Activated CD8-positive, alpha-beta T cell treated with anti-CD3 and anti-CD28 coated beads, Interleukin-2, amount 10 ng/mL, durations not matched to agents 7 days and 5 days (primary cell): ENCODE measurements around the gene DPP9. TPM values are rescaled to one million over a fixed set of nuclear protein-coding genes. Genes with fewer than 3 reads are reported as not detected.

ENCODE experiments used
- ATAC-seq: fragments of 150-1000 bp; cut with Tn5 transposase; one replicate; pipeline ENCODE4 v1.10.0; 2021; ENCODE audit warnings: moderate library complexity
- CTCF ChIA-PET: fragments of 350-600 bp; sonication (Branson Sonifier 250); formaldehyde crosslinking; loops from one replicate; lab custom pipeline; 2021; ENCODE audit warnings: antibody characterized with exemption; lab: Charles Lee
- POLR2A ChIA-PET: fragments of 350-600 bp; sonication (Branson Sonifier 250); formaldehyde crosslinking; loops from one replicate; lab custom pipeline; 2021; ENCODE audit warnings: antibody characterized with exemption; lab: Charles Lee
- DNase-seq: peaks from one replicate; pipeline ENCODE4 v3.0.0-alpha.2; 2020
- H3K27ac Mint-ChIP-seq: one replicate; pipeline ENCODE4 v1.8.0; 2021; ENCODE audit warnings: mild to moderate bottlenecking, mixed read lengths
- H3K27me3 Mint-ChIP-seq: one replicate; pipeline ENCODE4 v1.8.0; 2021; ENCODE audit warnings: low read depth, mixed read lengths
- H3K36me3 Mint-ChIP-seq: one replicate; pipeline ENCODE4 v1.8.0; 2021; ENCODE audit warnings: low read depth, mixed read lengths
- H3K4me1 Mint-ChIP-seq: one replicate; pipeline ENCODE4 v1.8.0; 2021; ENCODE audit warnings: low read depth, mixed read lengths
- H3K4me3 Mint-ChIP-seq: one replicate; pipeline ENCODE4 v1.8.0; 2021; ENCODE audit warnings: mild to moderate bottlenecking, mixed read lengths
- H3K9me3 Mint-ChIP-seq: one replicate; pipeline ENCODE4 v1.8.0; 2022; ENCODE audit warnings: mixed read lengths; ENCODE audit not compliant: insufficient read depth
- total RNA-seq, 2 experiments: library from RNA; stranded (reverse); gene quantifications; one replicate each; pipeline ENCODE4 v1.2.3, GENCODE V29; 2021

Gene DPP9
- total RNA-seq, 2 experiments from 2014 or later: 99.2 to 103 TPM

GRCh38 chr19:4647676-4648644 lies 75.7 kb downstream of the DPP9 start:
- Mint-ChIP-seq H3K27me3 (no peaks in the 10 kb centered on the region), H3K4me1 (peaks cover 2% of the 10 kb centered on the region), H3K36me3 (peaks cover 2% of the 10 kb centered on the region), H3K9me3 (no peaks in the 10 kb centered on the region), H3K4me3 (no peak overlapping the region), H3K27ac (no peak overlapping the region)
- no peak for ATAC-seq
- POLR2A ChIA-PET: no interaction called here
- DNase-seq: no peak
- CTCF ChIA-PET: interaction anchor here (1.1 kb wide), 1 partner anchor 8 kb away, joined by 3 read pairs; the partner anchor contains the start of gene TNFAIP8L1

- ATAC-seq (no peak), DNase-seq (no peak)
- Mint-ChIP-seq H3K4me3 (no peak overlapping the region), H3K36me3 (peaks cover 2% of the 10 kb centered on the region), H3K27ac (no peak overlapping the region), H3K4me1 (peaks cover 8% of the 10 kb centered on the region), H3K27me3 (no peaks in the 10 kb centered on the region), H3K9me3 (no peaks in the 10 kb centered on the region)
- ChIA-PET POLR2A (no interaction called here), CTCF (interaction anchor here (1.1 kb wide), 1 partner anchor 11 kb away, joined by 3 read pairs; no protein-coding TSS in a partner anchor)
Measured at GRCh38 chr19:4645718-4646117, 77.9 kb downstream of the DPP9 start.

GRCh38 chr19:4642625-4643024 lies 81.0 kb downstream of the DPP9 start:
- Mint-ChIP-seq H3K27me3 (no peaks in the 10 kb centered on the region), H3K27ac (no peak overlapping the region), H3K9me3 (no peaks in the 10 kb centered on the region), H3K4me3 (no peak overlapping the region), H3K4me1 (peaks cover 21% of the 10 kb centered on the region), H3K36me3 (peaks cover 5% of the 10 kb centered on the region)
- CTCF ChIA-PET: interaction anchor here (1.5 kb wide), 1 partner anchor 9 kb away, joined by 3 read pairs; no protein-coding TSS in a partner anchor
- POLR2A ChIA-PET: no interaction called here
- DNase-seq: no peak
- no peak for ATAC-seq

GRCh38 chr19:4641132-4641531 lies 82.5 kb downstream of the DPP9 start:
- ATAC-seq: no peak
- ChIA-PET CTCF (interaction anchor here (1.3 to 1.6 kb wide), 3 partner anchors 17 to 65 kb away, joined by 3 to 5 read pairs (median 4); no protein-coding TSS in a partner anchor), POLR2A (no interaction called here)
- Mint-ChIP-seq H3K9me3 (no peaks in the 10 kb centered on the region), H3K27ac (peak overlapping the region; percentile 34), H3K4me1 (peaks cover 32% of the 10 kb centered on the region), H3K36me3 (peaks cover 5% of the 10 kb centered on the region), H3K27me3 (no peaks in the 10 kb centered on the region), H3K4me3 (peak overlapping the region; percentile 34)
- no peak for DNase-seq

- POLR2A ChIA-PET: no interaction called here
- no peak for DNase-seq
- H3K36me3 Mint-ChIP-seq: peaks cover 2% of the 10 kb centered on the region
Measured at GRCh38 chr19:4640247-4641000, 83.2 kb downstream of the DPP9 start.

GRCh38 chr19:4639531-4640246 lies 84.0 kb downstream of the DPP9 start:
- ATAC-seq: no peak
- Mint-ChIP-seq H3K36me3 (peaks cover 2% of the 10 kb centered on the region), H3K4me3 (peak overlapping the region; percentile 98), H3K27me3 (no peaks in the 10 kb centered on the region), H3K27ac (peak overlapping the region; percentile 83), H3K4me1 (peaks cover 40% of the 10 kb centered on the region), H3K9me3 (no peaks in the 10 kb centered on the region)
- ChIA-PET CTCF (interaction anchor here (0.6 to 1.6 kb wide), 3 partner anchors 8 to 152 kb away, joined by 3 to 4 read pairs (median 3); partner anchors contain the start of gene FEM1A), POLR2A (no interaction called here)
- no peak for DNase-seq

More at GRCh38 chr19:4640247-4641000, 83.2 kb downstream of the DPP9 start:
- no peak for ATAC-seq
- CTCF ChIA-PET: interaction anchor here (0.6 to 1.6 kb wide), 4 partner anchors 7 to 151 kb away, joined by 3 to 5 read pairs (median 4); partner anchors contain the start of gene FEM1A
- peak overlapping the region; percentile 83 for H3K27ac Mint-ChIP-seq
- peak overlapping the region; percentile 98 for H3K4me3 Mint-ChIP-seq
- no peaks in the 10 kb centered on the region for H3K27me3 Mint-ChIP-seq
- no peaks in the 10 kb centered on the region for H3K9me3 Mint-ChIP-seq
- H3K4me1 Mint-ChIP-seq: peaks cover 36% of the 10 kb centered on the region

GRCh38 chr19:4638828-4639530 lies 84.7 kb downstream of the DPP9 start, which contains the start of gene TNFAIP8L1:
TNFAIP8L1 (plus strand) TSS chr19:4639516; CDS start chr19:4651870, 12,354 bp downstream.
- H3K9me3 Mint-ChIP-seq: no peaks in the 10 kb centered on the region
- DNase-seq (peak; percentile 99), ATAC-seq (peak; percentile 93)
- ChIA-PET POLR2A (no interaction called here), CTCF (interaction anchor here (1.0 to 1.1 kb wide), 3 partner anchors 9 to 115 kb away, joined by 3 to 5 read pairs (median 3); no protein-coding TSS in a partner anchor)
- H3K4me1 Mint-ChIP-seq: peaks cover 47% of the 10 kb centered on the region
- peaks cover 2% of the 10 kb centered on the region for H3K36me3 Mint-ChIP-seq
- H3K27ac Mint-ChIP-seq: peak within 1 kb of the TSS; percentile 93
- H3K4me3 Mint-ChIP-seq: peak within 1 kb of the TSS; percentile 98
- H3K27me3 Mint-ChIP-seq: no peaks in the 10 kb centered on the region

GRCh38 chr19:4638317-4638716 lies 85.3 kb downstream of the DPP9 start:
- Mint-ChIP-seq H3K4me1 (peaks cover 52% of the 10 kb centered on the region), H3K36me3 (peaks cover 2% of the 10 kb centered on the region), H3K9me3 (no peaks in the 10 kb centered on the region), H3K27ac (peak overlapping the region; percentile 93), H3K4me3 (peak overlapping the region; percentile 66), H3K27me3 (no peaks in the 10 kb centered on the region)
- ATAC-seq: no peak
- ChIA-PET POLR2A (no interaction called here), CTCF (interaction anchor here (1.0 to 2.8 kb wide), 5 partner anchors 49 to 115 kb away, joined by 3 to 71 read pairs (median 5); partner anchors contain the start of gene SEMA6B)
- no peak for DNase-seq

GRCh38 chr19:4636761-4637160 lies 86.9 kb downstream of the DPP9 start:
- H3K36me3 Mint-ChIP-seq: peaks cover 2% of the 10 kb centered on the region
- H3K27me3 Mint-ChIP-seq: no peaks in the 10 kb centered on the region
- peak overlapping the region; percentile 30 for H3K27ac Mint-ChIP-seq
- peaks cover 56% of the 10 kb centered on the region for H3K4me1 Mint-ChIP-seq
- H3K4me3 Mint-ChIP-seq: no peak overlapping the region
- CTCF ChIA-PET: interaction anchor here (0.7 to 2.8 kb wide), 23 partner anchors 9 to 596 kb away, joined by 3 to 71 read pairs (median 5); partner anchors contain the start of genes PLIN5 and SEMA6B
- ATAC-seq (no peak), DNase-seq (no peak)
- POLR2A ChIA-PET: interaction anchor here (0.6 kb wide), 1 partner anchor 43 kb away, joined by 3 read pairs; no protein-coding TSS in a partner anchor
- no peaks in the 10 kb centered on the region for H3K9me3 Mint-ChIP-seq

- DNase-seq: peak; percentile 79
- no peaks in the 10 kb centered on the region for H3K27me3 Mint-ChIP-seq
Measured at GRCh38 chr19:4636151-4636717, 87.4 kb downstream of the DPP9 start.

More at GRCh38 chr19:4636151-4636717, 87.4 kb downstream of the DPP9 start:
- peak; percentile 25 for ATAC-seq
- CTCF ChIA-PET: interaction anchor here (0.6 to 2.8 kb wide), 30 partner anchors 8 to 596 kb away, joined by 3 to 71 read pairs (median 4); partner anchors contain the start of gene PLIN5
- POLR2A ChIA-PET: interaction anchor here (0.6 kb wide), 1 partner anchor 43 kb away, joined by 3 read pairs; no protein-coding TSS in a partner anchor
- Mint-ChIP-seq H3K4me1 (peaks cover 54% of the 10 kb centered on the region), H3K4me3 (peak overlapping the region; percentile 42), H3K27ac (peak overlapping the region; percentile 30), H3K9me3 (no peaks in the 10 kb centered on the region), H3K36me3 (peaks cover 2% of the 10 kb centered on the region)
